NCI-H187 treated with DMSO at 0.1 percent for 48 hours (cell line): ENCODE results near the gene TRABD.
"Not testable (repeated sequence)": the region's sequence is repeated elsewhere in the genome, so short reads cannot be mapped to it uniquely, and the experiment has no call there.

ENCODE experiments used
- DNase-seq: peaks from one replicate; lab custom pipeline; 2025; lab: John Stamatoyannopoulos, UW

TRABD gene

GRCh38 chr22:50204571-50204970 is 18.9 kb downstream of the TRABD start:
- no peak for DNase-seq

- not testable (repeated sequence) for DNase-seq
Observed at GRCh38 chr22:50204998-50205397, 19.3 kb downstream of the TRABD start.

GRCh38 chr22:50205781-50206569 is 20.3 kb downstream of the TRABD start:
- DNase-seq, result no peak

GRCh38 chr22:50206599-50206998 is 20.9 kb downstream of the TRABD start:
- DNase-seq, result no peak

- DNase-seq, result no peak
Observed at GRCh38 chr22:50207383-50208140, 21.8 kb downstream of the TRABD start.

GRCh38 chr22:50208430-50208938 is 22.8 kb downstream of the TRABD start:
- no peak for DNase-seq

GRCh38 chr22:50208939-50209892 is 23.5 kb downstream of the TRABD start:
- DNase-seq, result no peak

GRCh38 chr22:50209893-50210292 is 24.2 kb downstream of the TRABD start:
- no peak for DNase-seq

- DNase-seq, result no peak
Observed at GRCh38 chr22:50210378-50211139, 24.8 kb downstream of the TRABD start.

- no peak for DNase-seq
Observed at GRCh38 chr22:50211147-50211546, 25.4 kb downstream of the TRABD start.

- DNase-seq, result no peak
Observed at GRCh38 chr22:50213263-50213662, 27.6 kb downstream of the TRABD start.

- DNase-seq, result no peak
Observed at GRCh38 chr22:50215297-50216054, 29.8 kb downstream of the TRABD start.

GRCh38 chr22:50216055-50216683 is 30.5 kb downstream of the TRABD start:
- DNase-seq, result no peak

GRCh38 chr22:50216684-50217520 is 31.2 kb downstream of the TRABD start:
- DNase-seq, result no peak

GRCh38 chr22:50217543-50218152 is 31.9 kb downstream of the TRABD start:
- DNase-seq, result no peak

- no peak for DNase-seq
Observed at GRCh38 chr22:50218153-50218995, 32.7 kb downstream of the TRABD start.

- no peak for DNase-seq
Observed at GRCh38 chr22:50218996-50219727, 33.4 kb downstream of the TRABD start.
